Globus pallidus (tissue), 1 donor: ENCODE data around the gene COG5.

Experiments used
- DNase-seq: peaks from one replicate; pipeline ENCODE4 v3.0.0-alpha.2; 2015; ENCODE audit warnings: low spot score

COG5 gene

GRCh38 chr7:107154826-107155225 is 408.9 kb downstream of the COG5 start:
- DNase-seq: no peak

DNA sequence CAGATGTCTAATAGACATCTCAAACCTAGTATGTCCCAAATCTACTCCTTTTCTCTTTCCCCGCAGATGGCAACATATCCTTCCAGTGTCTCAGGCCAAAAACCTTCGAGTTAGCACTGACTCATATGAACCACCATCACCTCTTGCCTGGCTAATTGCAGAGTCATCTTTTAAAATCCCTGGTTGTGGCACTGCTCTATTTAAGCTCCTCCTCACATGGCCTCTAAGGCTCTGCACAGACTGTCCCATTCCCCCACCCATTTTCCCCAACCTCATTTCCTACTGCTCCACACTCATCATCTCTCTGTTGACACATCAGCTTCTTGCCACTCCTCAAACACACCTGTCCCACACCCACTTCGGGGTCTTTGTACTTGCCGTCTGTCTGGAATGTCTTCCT is 411.7 kb downstream of the COG5 start:
- DNase-seq: no peak
